Pulmonary artery endothelial cell (primary cell): ENCODE measurements around the gene DLEC1. TPM values are rescaled to one million over a fixed set of nuclear protein-coding genes. Genes with fewer than 3 reads are reported as not detected.
"Not testable (repeated sequence)": the region's sequence is repeated elsewhere in the genome, so short reads cannot be mapped to it uniquely, and the experiment has no call there.

Experiments
- DNase-seq: peaks from one replicate; pipeline ENCODE4 v3.0.0-alpha.2; 2011; ENCODE audit warnings: low read depth, low spot score
- total RNA-seq: library from RNA; depleted of rRNA; stranded (reverse); fragments of >200 nt; gene quantifications from 2 replicates; pipeline ENCODE4 v1.2.3, GENCODE V29; 2014

DLEC1 gene
- total RNA-seq, 1 donor from 2014 or later: not detected

GRCh38 chr3:38034335-38034734, 4.7 kb upstream of the DLEC1 start:
- not testable (repeated sequence) for DNase-seq

- no peak for DNase-seq
These were observed 2.7 kb upstream of the DLEC1 start for GRCh38 chr3:38036286-38036685.

- no peak for DNase-seq
These were observed 2.1 kb upstream of the DLEC1 start for GRCh38 chr3:38036906-38037305.

- DNase-seq: no peak
These were observed 529 bp upstream of the DLEC1 start for GRCh38 chr3:38038447-38038911.

GRCh38 chr3:38039899-38040261, 872 bp downstream of the DLEC1 start:
- DNase-seq: no peak

GRCh38 chr3:38040401-38040800, 1.4 kb downstream of the DLEC1 start:
- no peak for DNase-seq

- DNase-seq: no peak
These were observed 4.5 kb downstream of the DLEC1 start for GRCh38 chr3:38043486-38043885.

- no peak for DNase-seq
These were observed 7.0 kb downstream of the DLEC1 start for GRCh38 chr3:38046027-38046426.

- DNase-seq: no peak
These were observed 7.8 kb downstream of the DLEC1 start for GRCh38 chr3:38046821-38047220.

- DNase-seq: no peak
These were observed 8.9 kb downstream of the DLEC1 start for GRCh38 chr3:38047896-38048295.

GRCh38 chr3:38049358-38050126, 10.5 kb downstream of the DLEC1 start:
- no peak for DNase-seq

GRCh38 chr3:38051131-38051530, 12.1 kb downstream of the DLEC1 start:
- no peak for DNase-seq

- DNase-seq: not testable (repeated sequence)
These were observed 14.3 kb downstream of the DLEC1 start for GRCh38 chr3:38053286-38053685.

GRCh38 chr3:38053813-38054498, 14.9 kb downstream of the DLEC1 start:
- DNase-seq: not testable (repeated sequence)

GRCh38 chr3:38054499-38055001, 15.5 kb downstream of the DLEC1 start:
- DNase-seq: no peak

GRCh38 chr3:38059148-38059547, 20.1 kb downstream of the DLEC1 start:
- DNase-seq: no peak

GRCh38 chr3:38059591-38059990, 20.6 kb downstream of the DLEC1 start:
- DNase-seq: no peak

- no peak for DNase-seq
These were observed 23.8 kb downstream of the DLEC1 start for GRCh38 chr3:38062809-38063208.

GRCh38 chr3:38064453-38064852, 25.4 kb downstream of the DLEC1 start:
- not testable (repeated sequence) for DNase-seq

GRCh38 chr3:38067508-38068233, 28.7 kb downstream of the DLEC1 start:
- DNase-seq: no peak

GRCh38 chr3:38070013-38070412, 31.0 kb downstream of the DLEC1 start:
- DNase-seq: no peak

- not testable (repeated sequence) for DNase-seq
These were observed 38.1 kb downstream of the DLEC1 start for GRCh38 chr3:38077073-38077472.
